Measurements from ENCODE around the gene OMG.

The OMG gene

GRCh38 chr17:31250229-31250628 is 46.8 kb downstream of the OMG start:
- no peak for DNase-seq (ENCODE audit: low read depth)
- H3K4me3 ChIP-seq (ENCODE audit: low read length) = no peak overlapping the region
- TF ChIP-seq CTCF (conservative IDR thresholded peaks at IDR 0.05; ENCODE audit: low read depth, low read length) = no peak

- no peak for DNase-seq (ENCODE audit: low read depth)
- TF ChIP-seq CTCF (conservative IDR thresholded peaks at IDR 0.05; ENCODE audit: low read depth, low read length) = no peak
- H3K4me3 ChIP-seq (ENCODE audit: low read length) = no peak overlapping the region
These were observed 47.3 kb downstream of the OMG start for GRCh38 chr17:31249835-31250141.

- TF ChIP-seq CTCF (conservative IDR thresholded peaks at IDR 0.05; ENCODE audit: low read depth, low read length) = no peak
- H3K4me3 ChIP-seq (ENCODE audit: low read length) = no peak overlapping the region
- DNase-seq (ENCODE audit: low read depth) = peak; percentile 34
These were observed 47.8 kb downstream of the OMG start for GRCh38 chr17:31248986-31249834.
